GM23248 (cell line): ENCODE measurements around the gene SPACA1. TPM values are rescaled to one million over a fixed set of nuclear protein-coding genes. Genes with fewer than 3 reads are reported as not detected.
"Not testable (repeated sequence)": the region's sequence is repeated elsewhere in the genome, so short reads cannot be mapped to it uniquely, and the experiment has no call there.

ENCODE experiments used
- DNase-seq: peaks from one replicate; pipeline ENCODE4 v3.0.0-alpha.2; 2015
- H2AFZ ChIP-seq: fragments of 200-600 bp; sonication (generic); 2 replicates; pipeline ENCODE4 v1.6.1; 2016; ENCODE audit warnings: antibody characterized with exemption
- H3F3A ChIP-seq: fragments of 200-600 bp; sonication (generic); 2 replicates; pipeline ENCODE4 v1.6.1; 2016; ENCODE audit warnings: mild to moderate bottlenecking, antibody characterized with exemption, mixed run types; ENCODE audit not compliant: insufficient read depth
- H3K27ac ChIP-seq: fragments of 200-600 bp; sonication (generic); 2 replicates; pipeline ENCODE4 v1.5.1; 2016; ENCODE audit warnings: mild to moderate bottlenecking
- H3K27me3 ChIP-seq: fragments of 200-600 bp; sonication (generic); replicated peaks from 2 replicates; pipeline ENCODE4 v1.6.1; 2016; ENCODE audit warnings: mild to moderate bottlenecking; ENCODE audit not compliant: insufficient read depth
- H3K36me3 ChIP-seq: fragments of 200-600 bp; sonication (generic); 2 replicates; pipeline ENCODE4 v1.6.1; 2016; ENCODE audit warnings: low read depth, mild to moderate bottlenecking
- H3K4me1 ChIP-seq: fragments of 200-600 bp; sonication (generic); 2 replicates; pipeline ENCODE4 v1.6.1; 2016; ENCODE audit warnings: mild to moderate bottlenecking; ENCODE audit not compliant: insufficient read depth
- H3K4me2 ChIP-seq: fragments of 200-600 bp; sonication (generic); one replicate; pipeline ENCODE4 v1.6.1; 2016; ENCODE audit warnings: mild to moderate bottlenecking; ENCODE audit not compliant: unreplicated experiment
- H3K4me3 ChIP-seq: fragments of 200-600 bp; sonication (generic); 2 replicates; pipeline ENCODE4 v1.5.1; 2016; ENCODE audit warnings: mild to moderate bottlenecking
- H3K79me2 ChIP-seq: fragments of 200-600 bp; sonication (generic); 2 replicates; pipeline ENCODE4 v1.6.1; 2016; ENCODE audit warnings: mild to moderate bottlenecking; ENCODE audit not compliant: insufficient read depth
- H3K9ac ChIP-seq: fragments of 200-600 bp; sonication (generic); 2 replicates; pipeline ENCODE4 v1.6.1; 2016; ENCODE audit warnings: mild to moderate bottlenecking
- H3K9me2 ChIP-seq: fragments of 200-600 bp; sonication (generic); 2 replicates; pipeline ENCODE4 v1.6.1; 2016; ENCODE audit warnings: mixed run types, mild to moderate bottlenecking, moderate library complexity; ENCODE audit not compliant: insufficient read depth
- H3K9me3 ChIP-seq: fragments of 200-600 bp; sonication (generic); one replicate; pipeline ENCODE4 v1.6.1; 2017; ENCODE audit warnings: low read depth
- H4K20me1 ChIP-seq: fragments of 200-600 bp; sonication (generic); 2 replicates; pipeline ENCODE4 v1.6.0; 2016; ENCODE audit not compliant: insufficient read depth
- EZH2 ChIP-seq: fragments of 200-600 bp; sonication (generic); IDR thresholded peaks from 2 replicates; pipeline ENCODE4 v1.6.1; 2018; ENCODE audit warnings: antibody characterized with exemption, mild to moderate bottlenecking; ENCODE audit not compliant: insufficient read depth, poor library complexity, severe bottlenecking
- EZH2phosphoT487 ChIP-seq: fragments of 200-600 bp; sonication (generic); IDR thresholded peaks from 2 replicates; pipeline ENCODE4 v1.6.1; 2018; ENCODE audit warnings: antibody characterized with exemption, moderate library complexity, mild to moderate bottlenecking, low read depth; ENCODE audit not compliant: insufficient read depth
- WGBS, 2 experiments: methylation state at CpG; one replicate each; pipeline ENCODE4 v1.1.6; 2015 to 2017; ENCODE audit warnings: low lambda C conversion rate in 2 of 2, low coverage in 1 of 2; ENCODE audit errors: missing lambda C conversion rate in 2 of 2; 5-methylcytosine and 5-hydroxymethylcytosine counted together
- in situ Hi-C: fragments of 300-500 bp; cut with MboI; formaldehyde crosslinking; loops from 2 replicates; pipeline ENCODE4 v1.15.0; 2020
- polyA plus RNA-seq: library from polyadenylated mRNA; unstranded; fragments of >200 nt; fragmentation: Nextera tagmentation; extraction: Ambion mirVana; gene quantifications from 2 replicates; pipeline ENCODE4 v1.2.1, GENCODE V29; 2016
- total RNA-seq: library from RNA; depleted of rRNA; stranded (reverse); fragments of >200 nt; shearing (Covaris generic); gene quantifications from 2 replicates; pipeline ENCODE4 v1.2.3, GENCODE V29; 2014; rRNA removed

SPACA1 gene
- total RNA-seq (not detected in 2 replicates), polyA plus RNA-seq (not detected in 2 replicates)

GRCh38 chr6:88047510-88048150, at the start of gene SPACA1:
Gene SPACA1, plus strand, starts transcription at chr6:88047841. Its CDS starts 65 bp downstream, at chr6:88047906.
- Histone ChIP-seq H4K20me1 (no peaks in the 10 kb centered on the region), H3K4me3 (no peak within 1 kb of the TSS), H3K36me3 (no peaks in the 10 kb centered on the region), H3K9me2 (no peaks in the 10 kb centered on the region; the same call in 1 of the 2 replicates), H3K27ac (no peak within 1 kb of the TSS), H3K4me2 (no peak within 1 kb of the TSS), H2AFZ (no peak within 1 kb of the TSS), H3F3A (no peaks in the 10 kb centered on the region), H3K9me3 (no peaks in the 10 kb centered on the region), H3K27me3 (no peaks in the 10 kb centered on the region), H3K9ac (no peak within 1 kb of the TSS), H3K4me1 (no peaks in the 10 kb centered on the region), H3K79me2 (no peaks in the 10 kb centered on the region)
- no peak for DNase-seq
- in situ Hi-C loops: no loop called here
- no peak for TF ChIP-seq EZH2
- WGBS, 2 experiments: 67 to 80% methylated on average over 40 to 77 of the region's 77 CpGs

GRCh38 chr6:88000713-88001112, 46.9 kb upstream of the SPACA1 start:
- Histone ChIP-seq H3K36me3 (no peaks in the 10 kb centered on the region), H3K4me3 (no peak overlapping the region), H3K4me1 (no peaks in the 10 kb centered on the region), H4K20me1 (no peaks in the 10 kb centered on the region), H3F3A (no peaks in the 10 kb centered on the region), H3K79me2 (no peaks in the 10 kb centered on the region), H3K27ac (no peak overlapping the region), H3K9ac (no peak overlapping the region), H3K9me2 (no peaks in the 10 kb centered on the region), H2AFZ (no peak overlapping the region), H3K9me3 (no peaks in the 10 kb centered on the region), H3K4me2 (no peak overlapping the region), H3K27me3 (no peaks in the 10 kb centered on the region; the same call in 1 of the 2 replicates)
- WGBS, 2 experiments: 24 to 33% methylated on average over 1 of the region's 1 CpG
- TF ChIP-seq EZH2: no peak
- no peak for TF ChIP-seq EZH2phosphoT487
- no peak for DNase-seq
- in situ Hi-C loops: no loop called here

- in situ Hi-C loops: not testable (repeated sequence)
Observed at GRCh38 chr6:88001279-88001678, 46.4 kb upstream of the SPACA1 start.

GRCh38 chr6:88004707-88005106, 42.9 kb upstream of the SPACA1 start:
- TF ChIP-seq EZH2 (no peak), EZH2phosphoT487 (no peak)
- Histone ChIP-seq H3K4me3 (no peak overlapping the region), H2AFZ (no peak overlapping the region), H3K9me3 (no peaks in the 10 kb centered on the region), H3K79me2 (no peaks in the 10 kb centered on the region), H4K20me1 (no peaks in the 10 kb centered on the region), H3K36me3 (no peaks in the 10 kb centered on the region), H3K9ac (no peak overlapping the region), H3K27ac (no peak overlapping the region), H3K27me3 (no peaks in the 10 kb centered on the region), H3K4me1 (no peaks in the 10 kb centered on the region), H3K9me2 (no peaks in the 10 kb centered on the region), H3F3A (no peaks in the 10 kb centered on the region), H3K4me2 (no peak overlapping the region)
- no peak for DNase-seq
- in situ Hi-C loops: no loop called here
- WGBS, 2 experiments: 13 to 18% methylated on average over 4 of the region's 4 CpGs

More at GRCh38 chr6:88001279-88001678, 46.4 kb upstream of the SPACA1 start:
- H3K9me2 ChIP-seq, DNase-seq, H3K36me3 ChIP-seq, H3K79me2 ChIP-seq, H3K4me3 ChIP-seq, H3K27me3 ChIP-seq, H3K27ac ChIP-seq, H3K9ac ChIP-seq, H3K4me2 ChIP-seq, H3F3A ChIP-seq, H3K4me1 ChIP-seq, H3K9me3 ChIP-seq, H4K20me1 ChIP-seq, H2AFZ ChIP-seq: not testable (repeated sequence)
- WGBS, 2 experiments: 57 to 63% methylated on average over 8 of the region's 8 CpGs

- Histone ChIP-seq H3K4me2 (no peak overlapping the region), H3K79me2 (no peaks in the 10 kb centered on the region), H3K4me3 (no peak overlapping the region), H2AFZ (no peak overlapping the region), H3K9me3 (no peaks in the 10 kb centered on the region), H4K20me1 (no peaks in the 10 kb centered on the region), H3F3A (no peaks in the 10 kb centered on the region), H3K9ac (no peak overlapping the region), H3K36me3 (no peaks in the 10 kb centered on the region), H3K27ac (no peak overlapping the region), H3K27me3 (no peaks in the 10 kb centered on the region), H3K4me1 (no peaks in the 10 kb centered on the region), H3K9me2 (no peaks in the 10 kb centered on the region)
- in situ Hi-C loops: no loop called here
- TF ChIP-seq EZH2phosphoT487: no peak
- TF ChIP-seq EZH2: no peak
- WGBS, 2 experiments: 31 to 35% methylated on average over 12 of the region's 12 CpGs
- no peak for DNase-seq
Observed at GRCh38 chr6:88006557-88006956, 41.1 kb upstream of the SPACA1 start.
